ENCODE measurements around the gene HIBCH.
A peak's percentile ranks its signal among the peaks of the same experiment; 100 is the strongest.
"Not testable (repeated sequence)": the region's sequence is repeated elsewhere in the genome, so short reads cannot be mapped to it uniquely, and the experiment has no call there.

Gene HIBCH

GRCh38 chr2:190319555-190320498 is at the start of gene HIBCH:
Gene HIBCH (minus strand): TSS chr2:190319826. CDS start chr2:190319750, 76 bp downstream.
- peak; percentile 99 for DNase-seq (ENCODE audit: low spot score)

GRCh38 chr2:190367091-190367490 is 47.5 kb upstream of the HIBCH start:
- no peak for DNase-seq (ENCODE audit: low spot score)

- DNase-seq (ENCODE audit: low spot score) = no peak
These were observed 46.7 kb upstream of the HIBCH start for GRCh38 chr2:190366248-190366753.

GRCh38 chr2:190365499-190366204 is 46.0 kb upstream of the HIBCH start:
- no peak for DNase-seq (ENCODE audit: low spot score)

- no peak for DNase-seq (ENCODE audit: low spot score)
These were observed 43.3 kb upstream of the HIBCH start for GRCh38 chr2:190362894-190363293.

GRCh38 chr2:190361572-190361971 is 41.9 kb upstream of the HIBCH start:
- DNase-seq (ENCODE audit: low spot score) = no peak

- DNase-seq (ENCODE audit: low spot score) = no peak
These were observed 41.3 kb upstream of the HIBCH start for GRCh38 chr2:190360965-190361364.

GRCh38 chr2:190360561-190360960 is 40.9 kb upstream of the HIBCH start:
- DNase-seq (ENCODE audit: low spot score) = no peak

GRCh38 chr2:190358655-190359448 is 39.2 kb upstream of the HIBCH start:
- DNase-seq (ENCODE audit: low spot score) = not testable (repeated sequence)

GRCh38 chr2:190357600-190357999 is 38.0 kb upstream of the HIBCH start:
- no peak for DNase-seq (ENCODE audit: low spot score)

GRCh38 chr2:190355968-190356644 is 36.5 kb upstream of the HIBCH start:
- DNase-seq (ENCODE audit: low spot score) = no peak

GRCh38 chr2:190354003-190354690 is 34.5 kb upstream of the HIBCH start:
- peak; percentile 82 for DNase-seq (ENCODE audit: low spot score)

GRCh38 chr2:190353537-190353899 is 33.9 kb upstream of the HIBCH start:
- DNase-seq (ENCODE audit: low spot score) = no peak

GRCh38 chr2:190352668-190353536 is 33.3 kb upstream of the HIBCH start:
- DNase-seq (ENCODE audit: low spot score) = peak; percentile 74

GRCh38 chr2:190351955-190352354 is 32.3 kb upstream of the HIBCH start:
- DNase-seq (ENCODE audit: low spot score) = no peak

GRCh38 chr2:190350371-190350770 is 30.7 kb upstream of the HIBCH start:
- DNase-seq (ENCODE audit: low spot score) = peak; percentile 83

GRCh38 chr2:190344276-190344827 is 24.7 kb upstream of the HIBCH start:
- peak; percentile 89 for DNase-seq (ENCODE audit: low spot score)

GRCh38 chr2:190343536-190344275 is 24.1 kb upstream of the HIBCH start, which contains the start of gene INPP1:
Gene INPP1 (plus strand): TSS chr2:190343589. CDS start chr2:190360103, 16,514 bp downstream.
- DNase-seq (ENCODE audit: low spot score) = no peak

- no peak for DNase-seq (ENCODE audit: low spot score)
These were observed 23.5 kb upstream of the HIBCH start for GRCh38 chr2:190343089-190343535.
